K562 (cell line): ENCODE results near the gene ATXN7. TPM values are rescaled to one million over a fixed set of nuclear protein-coding genes. Genes with fewer than 3 reads are reported as not detected.

Experiments used
- CEBPG ChIP-seq, 3 experiments: fragments of 200-800 bp in 1 of 3; sonication (Bioruptor generic) in 1 of 3; sonication (generic) in 1 of 3; formaldehyde crosslinking in 1 of 3; IDR thresholded peaks in 2 of 3; conservative IDR thresholded peaks in 1 of 3; 2 replicates each; pipeline versions ENCODE4 v1.6.1 to v1.8.0; 2016 to 2022; ENCODE audit warnings: missing compliant biosample characterization in 2 of 3, missing genetic modification characterization in 2 of 3, mild to moderate bottlenecking in 1 of 3, missing genetic modification reagents in 1 of 3
- FIP1L1 ChIP-seq: fragments of 200-400 bp; formaldehyde crosslinking; IDR thresholded peaks from 2 replicates; pipeline ENCODE4 v1.6.1; 2018; ENCODE audit warnings: mild to moderate bottlenecking, low read depth, low read length; ENCODE audit not compliant: poor library complexity, severe bottlenecking
- MEIS2 ChIP-seq: fragments of 450-650 bp; IDR thresholded peaks from 2 replicates; pipeline ENCODE4 v1.6.1; 2014; ENCODE audit warnings: mild to moderate bottlenecking; ENCODE audit not compliant: partially characterized antibody
- ZBTB40 ChIP-seq, 2 experiments: fragments of 450-650 bp in 1 of 2; sonication (generic) in 1 of 2; formaldehyde crosslinking in 1 of 2; IDR thresholded peaks; 2 replicates each; pipeline versions ENCODE4 v1.7.1 to v1.9.0; 2016 to 2022; ENCODE audit warnings: inconsistent platforms in 1 of 2, mild to moderate bottlenecking in 1 of 2, missing genetic modification reagents in 1 of 2
- ZBTB7A ChIP-seq: IDR thresholded peaks from 2 replicates; pipeline ENCODE4 v1.6.1; 2011; ENCODE audit warnings: low read depth, mild to moderate bottlenecking, low read length, moderate library complexity, borderline replicate concordance; ENCODE audit not compliant: control insufficient read depth
- polyA plus RNA-seq, 8 experiments: library from polyadenylated mRNA; depleted of rRNA in 4 of 8; stranded (reverse) in 5 of 8; unstranded in 3 of 8; fragments of >200 nt; fragmentation: Nextera tagmentation in 2 of 8; fragmentation: Illumina TruSeq in 1 of 8; extraction: Ambion mirVana in 2 of 8; extraction: Trizol in 1 of 8; gene quantifications; 2 replicates each; pipeline versions ENCODE4 v1.2.1 to v1.2.3, GENCODE V29; 2011 to 2014; ENCODE audit warnings: inconsistent platforms in 1 of 8, missing spikeins in 1 of 8
- total RNA-seq, 7 experiments: library from RNA; depleted of rRNA in 6 of 7; stranded (reverse); fragments of >200 nt in 6 of 7; fragmentation: Illumina TruSeq in 2 of 7; extraction: Trizol in 2 of 7; gene quantifications; 2 replicates each; pipeline versions ENCODE4 v1.2.1 to v1.2.3, GENCODE V29; 2011 to 2021; ENCODE audit warnings: low replicate concordance in 1 of 7
- TF ChIP-seq, protein P1 (sequence below): fragments of 450-650 bp; IDR thresholded peaks from 2 replicates; pipeline ENCODE4 v1.6.1; 2016; ENCODE audit warnings: mild to moderate bottlenecking
- TF ChIP-seq, protein P2 (sequence below): fragments of 250-450 bp; sonication (Bioruptor Pico); IDR thresholded peaks from 2 replicates; pipeline ENCODE4 v1.5.0; 2021; ENCODE audit warnings: mild to moderate bottlenecking, borderline replicate concordance

Gene ATXN7
- total and polyA plus RNA-seq, 9 of the 15 experiments (the other 6 are each of a cell fraction or from before 2014, with no cell fraction given), result 0.41 to 9.2 (median 6.7) TPM

GRCh38 chr3:63970631-63971475 is 107.2 kb downstream of the ATXN7 start (continued):
- no peak for TF ChIP-seq ZBTB7A
- TF ChIP-seq, protein P1, sequence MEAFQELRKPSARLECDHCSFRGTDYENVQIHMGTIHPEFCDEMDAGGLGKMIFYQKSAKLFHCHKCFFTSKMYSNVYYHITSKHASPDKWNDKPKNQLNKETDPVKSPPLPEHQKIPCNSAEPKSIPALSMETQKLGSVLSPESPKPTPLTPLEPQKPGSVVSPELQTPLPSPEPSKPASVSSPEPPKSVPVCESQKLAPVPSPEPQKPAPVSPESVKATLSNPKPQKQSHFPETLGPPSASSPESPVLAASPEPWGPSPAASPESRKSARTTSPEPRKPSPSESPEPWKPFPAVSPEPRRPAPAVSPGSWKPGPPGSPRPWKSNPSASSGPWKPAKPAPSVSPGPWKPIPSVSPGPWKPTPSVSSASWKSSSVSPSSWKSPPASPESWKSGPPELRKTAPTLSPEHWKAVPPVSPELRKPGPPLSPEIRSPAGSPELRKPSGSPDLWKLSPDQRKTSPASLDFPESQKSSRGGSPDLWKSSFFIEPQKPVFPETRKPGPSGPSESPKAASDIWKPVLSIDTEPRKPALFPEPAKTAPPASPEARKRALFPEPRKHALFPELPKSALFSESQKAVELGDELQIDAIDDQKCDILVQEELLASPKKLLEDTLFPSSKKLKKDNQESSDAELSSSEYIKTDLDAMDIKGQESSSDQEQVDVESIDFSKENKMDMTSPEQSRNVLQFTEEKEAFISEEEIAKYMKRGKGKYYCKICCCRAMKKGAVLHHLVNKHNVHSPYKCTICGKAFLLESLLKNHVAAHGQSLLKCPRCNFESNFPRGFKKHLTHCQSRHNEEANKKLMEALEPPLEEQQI, result no peak
- TF ChIP-seq, protein P2, sequence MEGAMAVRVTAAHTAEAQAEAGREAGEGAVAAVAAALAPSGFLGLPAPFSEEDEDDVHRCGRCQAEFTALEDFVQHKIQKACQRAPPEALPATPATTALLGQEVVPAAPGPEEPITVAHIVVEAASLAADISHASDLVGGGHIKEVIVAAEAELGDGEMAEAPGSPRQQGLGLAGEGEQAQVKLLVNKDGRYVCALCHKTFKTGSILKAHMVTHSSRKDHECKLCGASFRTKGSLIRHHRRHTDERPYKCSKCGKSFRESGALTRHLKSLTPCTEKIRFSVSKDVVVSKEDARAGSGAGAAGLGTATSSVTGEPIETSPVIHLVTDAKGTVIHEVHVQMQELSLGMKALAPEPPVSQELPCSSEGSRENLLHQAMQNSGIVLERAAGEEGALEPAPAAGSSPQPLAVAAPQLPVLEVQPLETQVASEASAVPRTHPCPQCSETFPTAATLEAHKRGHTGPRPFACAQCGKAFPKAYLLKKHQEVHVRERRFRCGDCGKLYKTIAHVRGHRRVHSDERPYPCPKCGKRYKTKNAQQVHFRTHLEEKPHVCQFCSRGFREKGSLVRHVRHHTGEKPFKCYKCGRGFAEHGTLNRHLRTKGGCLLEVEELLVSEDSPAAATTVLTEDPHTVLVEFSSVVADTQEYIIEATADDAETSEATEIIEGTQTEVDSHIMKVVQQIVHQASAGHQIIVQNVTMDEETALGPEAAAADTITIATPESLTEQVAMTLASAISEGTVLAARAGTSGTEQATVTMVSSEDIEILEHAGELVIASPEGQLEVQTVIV (CRISPR knock-in tag), result no peak
- TF ChIP-seq ZBTB40 (IDR thresholded peaks at IDR 0.05), result no peak
- no peak for TF ChIP-seq ZBTB40 (CRISPR knock-in tag; IDR thresholded peaks at IDR 0.05)
- no peak for TF ChIP-seq MEIS2
- TF ChIP-seq FIP1L1, result no peak
- no peak for TF ChIP-seq CEBPG (CRISPR knock-in tag; IDR thresholded peaks at IDR 0.05)
- TF ChIP-seq CEBPG (tag; conservative IDR thresholded peaks at IDR 0.05 in 1 of 2, IDR thresholded peaks at IDR 0.05 in 1 of 2), result no peak
